ENCODE measurements around the gene ATRN. TPM values are rescaled to one million over a fixed set of nuclear protein-coding genes. Genes with fewer than 3 reads are reported as not detected.

Gene ATRN
- total RNA-seq, 2 donors from 2014 or later = 17.0 to 23.1 TPM

DNA sequence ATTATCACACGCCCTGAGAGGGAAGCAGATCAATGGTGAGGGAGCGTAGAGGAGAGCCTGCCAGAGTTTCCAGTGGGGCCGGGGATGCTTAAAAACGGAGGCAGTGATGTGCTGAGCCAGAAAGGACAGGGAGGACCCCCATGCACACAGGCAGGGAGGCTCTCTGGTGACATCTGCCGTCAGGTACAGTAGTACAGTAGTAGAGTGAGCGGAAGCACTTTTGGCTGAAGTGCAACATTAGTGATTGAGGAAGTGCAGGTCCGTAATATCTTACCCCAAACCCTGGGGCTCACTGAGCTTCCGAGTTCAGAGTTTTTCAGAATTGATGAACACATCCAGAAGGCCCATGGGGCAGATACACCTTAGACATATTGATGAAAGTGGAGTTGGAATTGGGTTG, 150.3 kb downstream of the ATRN start:
- H3K9ac ChIP-seq (ENCODE audit: low read depth in 2 of 2, low read length in 2 of 2) = no peak overlapping the region
- TF ChIP-seq, protein P1, sequence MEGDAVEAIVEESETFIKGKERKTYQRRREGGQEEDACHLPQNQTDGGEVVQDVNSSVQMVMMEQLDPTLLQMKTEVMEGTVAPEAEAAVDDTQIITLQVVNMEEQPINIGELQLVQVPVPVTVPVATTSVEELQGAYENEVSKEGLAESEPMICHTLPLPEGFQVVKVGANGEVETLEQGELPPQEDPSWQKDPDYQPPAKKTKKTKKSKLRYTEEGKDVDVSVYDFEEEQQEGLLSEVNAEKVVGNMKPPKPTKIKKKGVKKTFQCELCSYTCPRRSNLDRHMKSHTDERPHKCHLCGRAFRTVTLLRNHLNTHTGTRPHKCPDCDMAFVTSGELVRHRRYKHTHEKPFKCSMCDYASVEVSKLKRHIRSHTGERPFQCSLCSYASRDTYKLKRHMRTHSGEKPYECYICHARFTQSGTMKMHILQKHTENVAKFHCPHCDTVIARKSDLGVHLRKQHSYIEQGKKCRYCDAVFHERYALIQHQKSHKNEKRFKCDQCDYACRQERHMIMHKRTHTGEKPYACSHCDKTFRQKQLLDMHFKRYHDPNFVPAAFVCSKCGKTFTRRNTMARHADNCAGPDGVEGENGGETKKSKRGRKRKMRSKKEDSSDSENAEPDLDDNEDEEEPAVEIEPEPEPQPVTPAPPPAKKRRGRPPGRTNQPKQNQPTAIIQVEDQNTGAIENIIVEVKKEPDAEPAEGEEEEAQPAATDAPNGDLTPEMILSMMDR (IDR thresholded peaks at IDR 0.05) = no peak
- intact Hi-C loops (cut with DNase I) = no loop called here
- no peak overlapping the region for H3K27ac ChIP-seq
- H3K36me3 ChIP-seq = no peaks in the 10 kb centered on the region
- H3K4me1 ChIP-seq = no peaks in the 10 kb centered on the region
- no peak for DNase-seq
- no peaks in the 10 kb centered on the region for H3K9me3 ChIP-seq
- H3K27me3 ChIP-seq = no peaks in the 10 kb centered on the region
- H3K4me3 ChIP-seq = no peak overlapping the region

DNA sequence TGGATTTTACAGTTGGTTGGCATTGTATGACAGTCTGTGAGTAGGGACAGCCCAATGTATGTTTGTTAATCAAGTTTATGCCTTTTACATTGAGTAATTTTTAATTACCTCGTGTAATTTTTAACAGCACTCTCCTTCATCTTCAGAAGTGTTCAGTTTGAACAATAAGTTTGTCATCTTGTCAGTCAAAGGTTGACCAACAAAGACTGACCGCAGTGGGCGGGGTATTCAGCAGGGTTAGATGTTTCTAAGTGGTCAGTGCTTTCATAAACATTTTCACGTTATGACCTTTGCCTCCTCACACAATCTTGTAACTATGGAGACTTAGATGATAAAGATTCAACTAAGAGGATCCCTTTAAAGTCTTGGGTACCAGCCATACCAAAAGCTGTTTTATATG, 151.6 kb downstream of the ATRN start:
- no peak overlapping the region for H3K27ac ChIP-seq
- no peaks in the 10 kb centered on the region for H3K4me1 ChIP-seq
- H3K9ac ChIP-seq (ENCODE audit: low read depth in 2 of 2, low read length in 2 of 2) = no peak overlapping the region
- intact Hi-C loops (cut with DNase I) = no loop called here
- H3K4me3 ChIP-seq = no peak overlapping the region
- H3K27me3 ChIP-seq = no peaks in the 10 kb centered on the region
- TF ChIP-seq, protein P1 (IDR thresholded peaks at IDR 0.05) = no peak
- H3K36me3 ChIP-seq = no peaks in the 10 kb centered on the region
- no peaks in the 10 kb centered on the region for H3K9me3 ChIP-seq
- DNase-seq = no peak

DNA sequence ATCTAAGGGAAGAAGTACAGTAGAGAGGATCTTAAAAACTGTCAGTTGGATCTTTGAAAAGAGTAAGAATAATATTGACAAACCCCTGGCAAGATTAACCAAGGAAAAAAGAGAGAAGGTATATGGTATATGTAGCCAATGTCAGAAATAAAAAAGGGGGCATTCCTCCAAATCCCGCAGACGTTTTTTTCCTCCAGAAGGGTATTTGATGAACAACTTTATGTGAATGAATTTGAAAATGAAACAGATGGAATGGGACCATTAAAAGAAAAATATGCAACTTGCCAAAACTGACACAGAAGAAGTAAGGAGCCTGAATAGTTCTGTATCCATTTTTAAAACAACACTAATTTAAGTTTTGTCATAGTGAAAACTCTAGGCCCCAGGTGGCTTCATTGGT, 156.7 kb downstream of the ATRN start:
- H3K9ac ChIP-seq (ENCODE audit: low read depth in 2 of 2, low read length in 2 of 2) = no peak overlapping the region
- intact Hi-C loops (cut with DNase I) = no loop called here
- no peaks in the 10 kb centered on the region for H3K9me3 ChIP-seq
- H3K4me1 ChIP-seq = no peaks in the 10 kb centered on the region
- H3K36me3 ChIP-seq = no peaks in the 10 kb centered on the region
- no peak for DNase-seq
- H3K4me3 ChIP-seq = no peak overlapping the region
- H3K27me3 ChIP-seq = no peaks in the 10 kb centered on the region
- TF ChIP-seq, protein P1 (IDR thresholded peaks at IDR 0.05) = no peak
- no peak overlapping the region for H3K27ac ChIP-seq

DNA sequence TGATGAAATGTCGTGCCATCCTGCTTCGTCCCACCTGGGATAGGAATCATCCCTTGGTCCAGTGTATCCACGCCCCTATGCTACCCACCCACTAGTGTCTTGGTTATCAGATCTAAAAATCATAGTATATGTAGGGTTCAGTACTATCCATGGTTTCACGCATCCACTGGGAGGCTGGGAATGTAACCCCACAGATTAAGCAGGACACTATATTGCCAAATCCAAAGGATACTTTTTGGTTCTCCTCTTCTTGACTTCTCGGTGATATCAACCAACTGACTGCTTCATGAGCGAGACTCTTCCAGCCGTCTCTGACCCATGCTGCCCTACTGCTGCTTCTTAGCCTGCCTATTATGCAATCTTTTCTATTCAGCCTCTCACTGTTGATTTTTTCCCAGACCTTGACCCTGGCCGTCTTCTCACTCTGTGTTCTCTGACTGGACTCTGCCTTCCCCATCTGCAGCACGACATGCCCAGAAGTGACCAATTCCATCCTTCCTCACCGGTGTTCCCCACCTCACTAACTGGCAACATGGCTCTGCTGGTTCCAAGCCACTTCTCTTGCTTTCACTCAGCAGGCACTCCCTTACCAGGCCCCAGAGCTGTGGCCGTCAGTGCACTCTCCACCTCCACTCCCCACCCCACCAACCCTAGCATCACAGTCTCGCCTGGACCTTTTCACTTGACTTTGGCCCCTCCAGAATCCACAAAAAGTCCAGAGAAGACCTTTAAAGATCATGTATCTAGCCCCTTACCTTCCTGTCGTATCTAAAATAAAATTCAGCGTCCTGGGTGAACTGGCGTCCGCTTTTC, 157.9 kb downstream of the ATRN start:
- Histone ChIP-seq H3K9me3 (no peaks in the 10 kb centered on the region), H3K27ac (no peak overlapping the region), H3K9ac (ENCODE audit: low read depth in 2 of 2, low read length in 2 of 2) (no peak overlapping the region), H3K4me1 (no peaks in the 10 kb centered on the region), H3K36me3 (no peaks in the 10 kb centered on the region), H3K4me3 (no peak overlapping the region), H3K27me3 (no peaks in the 10 kb centered on the region)
- TF ChIP-seq, protein P1 (IDR thresholded peaks at IDR 0.05) = no peak
- no peak for DNase-seq
- intact Hi-C loops (cut with DNase I) = no loop called here

DNA sequence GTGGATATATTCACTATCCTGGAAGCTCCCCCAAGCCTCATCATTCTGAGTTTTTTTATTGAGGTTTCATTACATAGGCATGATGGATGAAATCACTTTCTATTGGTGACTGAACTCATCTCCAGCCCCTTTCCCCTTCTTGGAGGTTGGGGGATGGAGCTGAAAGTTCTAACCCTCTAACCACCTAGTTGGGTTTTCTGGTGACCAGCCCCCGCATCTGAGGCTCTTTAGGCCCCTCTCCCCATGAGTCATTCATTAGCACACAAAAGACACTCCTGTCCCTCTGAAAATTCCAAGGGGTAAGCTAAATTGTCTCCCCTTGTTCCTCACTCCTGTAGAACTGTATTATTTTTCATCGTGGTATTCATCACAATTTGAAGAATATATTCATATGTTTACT, 159.1 kb downstream of the ATRN start:
- Histone ChIP-seq H3K36me3 (no peaks in the 10 kb centered on the region), H3K4me1 (no peaks in the 10 kb centered on the region), H3K4me3 (no peak overlapping the region), H3K9me3 (no peaks in the 10 kb centered on the region), H3K9ac (ENCODE audit: low read depth in 2 of 2, low read length in 2 of 2) (no peak overlapping the region), H3K27me3 (no peaks in the 10 kb centered on the region), H3K27ac (no peak overlapping the region)
- intact Hi-C loops (cut with DNase I) = no loop called here
- TF ChIP-seq, protein P1 (IDR thresholded peaks at IDR 0.05) = no peak
- DNase-seq = no peak
